NCI-H524 treated with DMSO at 0.1 percent for 48 hours (cell line): ENCODE results near the gene CDK14.

Source experiments
- DNase-seq: peaks from one replicate; lab custom pipeline; 2025; lab: John Stamatoyannopoulos, UW

Gene CDK14

DNA sequence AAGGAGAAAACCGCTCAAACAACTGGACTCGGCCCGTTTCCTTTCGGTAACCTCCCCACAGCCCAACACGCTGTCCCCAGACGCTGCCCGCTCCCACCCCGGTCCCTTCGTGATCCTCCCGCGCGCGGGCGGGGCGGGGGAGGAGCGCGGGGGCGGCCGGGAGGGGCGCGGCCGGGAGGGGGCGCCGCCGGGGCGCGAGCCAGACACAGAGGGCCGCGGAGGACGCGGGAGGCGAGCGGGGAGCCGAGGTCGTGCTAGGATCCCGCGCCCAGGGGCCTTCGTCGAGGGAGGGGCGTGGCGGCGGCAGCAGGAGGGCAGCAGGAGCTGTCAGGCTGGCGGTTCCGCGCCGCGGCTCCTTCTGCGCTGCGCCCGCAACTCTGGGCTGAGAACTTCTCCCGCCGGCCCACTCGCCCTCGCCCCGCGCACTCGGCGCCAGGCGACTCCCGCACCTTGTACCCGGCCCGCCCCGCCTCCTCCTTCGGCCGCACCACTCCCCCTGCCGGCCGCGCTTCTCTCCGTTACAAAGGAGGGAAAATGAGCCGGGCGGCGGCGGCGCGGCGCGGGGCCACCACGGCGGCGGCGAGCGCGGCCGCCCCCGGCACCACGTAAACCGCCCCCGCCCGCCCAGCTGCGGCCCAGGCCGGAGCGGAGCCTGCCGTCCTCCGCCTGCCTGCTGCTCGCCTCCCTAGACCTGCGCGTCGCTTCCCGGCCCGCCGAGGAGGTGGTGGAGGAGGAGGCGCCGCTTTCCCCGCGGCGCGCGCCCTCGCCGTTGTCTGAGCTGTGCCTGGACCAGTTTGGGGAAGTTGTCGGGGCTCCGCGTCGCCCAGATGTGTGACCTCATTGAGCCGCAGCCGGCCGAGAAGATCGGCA lies at the start of gene CDK14:
Gene CDK14 (plus strand): TSS at position 521 of the 870 bp plus-strand sequence. CDS start 307 bp downstream, at position 828.
- no peak for DNase-seq

DNA sequence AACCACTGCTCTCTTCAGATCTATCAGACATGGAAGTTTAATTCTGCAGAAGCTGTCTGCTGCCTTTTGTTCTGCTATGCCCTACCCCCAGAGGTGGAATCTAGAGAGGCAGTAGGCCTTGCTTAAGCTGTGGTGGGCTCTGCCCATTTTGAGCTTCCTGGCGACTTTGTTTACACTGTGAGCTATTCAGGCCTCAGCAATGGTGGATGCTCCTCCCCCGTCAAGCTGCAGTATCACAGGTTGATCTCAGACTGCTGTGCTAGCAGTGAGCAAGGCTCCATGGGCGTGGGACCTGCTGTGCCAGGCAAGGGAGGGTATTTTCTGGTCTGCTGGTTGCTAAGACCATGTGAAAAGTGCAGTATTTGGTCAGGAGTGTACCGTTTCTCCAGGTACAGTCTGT lies 45.1 kb upstream of the CDK14 start:
- no peak for DNase-seq

GRCh38 chr7:90552521-90552920 lies 43.6 kb upstream of the CDK14 start:
- no peak for DNase-seq

DNA sequence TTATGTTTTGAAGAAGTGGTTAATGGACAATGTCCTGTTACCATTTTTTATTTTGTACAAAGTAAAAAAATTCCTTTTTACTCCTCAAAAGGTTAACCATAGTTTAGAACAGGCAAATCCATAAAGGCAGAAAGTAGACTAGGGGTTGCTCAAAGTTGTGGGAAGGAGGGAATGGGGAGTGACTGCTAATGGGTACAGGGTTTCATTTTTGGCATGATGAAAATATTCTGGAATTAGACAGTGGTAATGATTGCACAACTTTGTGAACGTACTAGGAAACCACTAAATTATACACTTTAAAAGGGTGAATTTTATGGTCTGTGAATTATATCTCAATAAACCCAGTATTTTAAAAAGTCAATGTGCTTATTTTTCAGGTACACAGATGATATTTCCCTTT lies 35.4 kb upstream of the CDK14 start:
- no peak for DNase-seq

DNA sequence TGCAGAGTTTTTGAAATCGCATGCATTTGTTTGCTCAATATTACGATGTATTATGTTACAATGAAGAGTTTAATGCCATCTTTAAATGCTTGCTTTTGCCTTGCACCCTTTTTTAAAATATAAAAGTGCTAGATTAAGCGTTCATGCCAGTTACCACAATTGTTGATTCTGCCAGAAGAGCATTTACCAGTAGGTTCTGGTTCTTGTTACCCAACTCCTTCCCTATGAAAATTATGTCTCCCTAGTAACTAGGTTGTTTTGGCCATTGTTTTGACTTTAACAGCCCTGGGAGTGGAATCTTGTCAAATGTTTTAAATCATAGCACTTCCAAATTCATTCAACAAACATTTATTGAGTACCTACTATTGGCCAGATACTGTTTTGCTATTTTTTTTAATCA lies 32.8 kb upstream of the CDK14 start:
- DNase-seq: no peak

DNA sequence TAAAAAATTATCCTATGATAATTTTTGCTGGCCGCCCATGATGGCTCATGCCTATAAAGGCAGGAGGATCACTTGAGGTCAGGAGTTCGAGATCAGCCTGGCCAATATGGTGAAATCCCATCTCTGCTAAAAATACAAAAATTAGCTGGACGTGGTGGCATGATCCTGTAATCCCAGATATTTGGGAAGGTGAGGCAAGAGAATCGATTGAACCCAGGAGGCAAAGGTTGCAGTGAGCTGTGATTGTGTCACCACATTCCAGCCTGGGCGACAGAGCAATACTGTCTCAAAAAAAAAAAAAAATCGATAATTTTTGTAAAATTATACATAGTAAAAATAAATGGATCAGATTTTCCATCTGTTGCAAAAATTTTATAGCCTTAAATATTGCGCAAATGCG lies 31.7 kb upstream of the CDK14 start:
- DNase-seq: no peak

GRCh38 chr7:90568213-90568612 lies 27.9 kb upstream of the CDK14 start:
- no peak for DNase-seq

GRCh38 chr7:90569368-90569767 lies 26.8 kb upstream of the CDK14 start:
- DNase-seq: no peak

GRCh38 chr7:90570373-90570959 lies 25.7 kb upstream of the CDK14 start:
- no peak for DNase-seq

DNA sequence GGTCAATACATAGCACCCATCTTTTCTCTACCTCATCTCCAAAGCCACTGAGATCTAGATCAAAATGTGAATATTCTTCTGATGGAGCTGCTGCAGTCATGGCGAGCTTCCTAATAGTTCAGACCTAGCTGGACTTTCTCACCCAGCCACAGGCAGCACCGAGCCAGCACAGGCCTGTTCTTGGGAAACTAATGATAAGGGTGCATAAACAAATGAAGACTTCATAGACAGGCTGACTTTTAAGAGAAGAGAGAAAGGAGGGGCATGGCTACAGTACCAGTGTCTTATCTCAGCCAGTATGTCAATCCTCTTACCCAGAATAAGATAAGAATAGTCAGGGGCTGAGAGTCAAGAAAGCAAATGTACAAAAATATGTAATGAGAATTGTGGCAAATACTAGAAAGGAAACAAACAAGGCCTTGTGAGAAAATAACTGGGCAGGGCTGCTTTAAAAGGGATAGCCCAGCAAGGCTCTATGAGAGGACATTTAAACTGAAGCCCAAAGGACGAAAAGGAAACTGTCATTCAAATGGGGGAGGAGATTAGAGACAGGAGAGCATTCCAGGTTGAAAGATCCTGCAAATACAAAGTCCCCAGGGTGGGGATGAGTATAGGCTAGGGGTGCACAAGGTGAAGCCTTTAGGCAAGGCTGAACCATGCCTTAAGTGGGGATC lies 21.8 kb upstream of the CDK14 start:
- no peak for DNase-seq

- DNase-seq: no peak
Observed at GRCh38 chr7:90574820-90575187, 21.3 kb upstream of the CDK14 start.

GRCh38 chr7:90579181-90579688 lies 16.9 kb upstream of the CDK14 start:
- DNase-seq: no peak

- no peak for DNase-seq
Observed at GRCh38 chr7:90580051-90580450, 16.1 kb upstream of the CDK14 start.

DNA sequence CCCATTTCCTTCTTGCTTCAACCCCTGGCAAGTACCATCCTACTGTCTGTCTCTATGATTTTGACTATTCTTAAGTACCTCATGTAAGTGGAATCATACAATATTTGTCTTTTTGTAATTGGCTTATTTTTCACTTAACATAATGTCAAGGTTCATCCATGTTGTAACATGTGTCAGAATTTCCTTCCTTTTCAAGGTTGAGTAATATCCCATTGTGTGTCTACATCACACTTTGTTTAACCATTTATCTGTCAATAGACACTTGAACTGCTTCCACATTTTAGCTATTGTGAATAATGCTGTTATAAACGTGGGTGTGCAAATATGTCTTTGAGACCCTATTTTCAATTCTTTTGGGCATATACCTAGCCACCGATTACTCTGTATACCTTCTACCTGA lies 14.0 kb upstream of the CDK14 start:
- no peak for DNase-seq

GRCh38 chr7:90584378-90584777 lies 11.7 kb upstream of the CDK14 start:
- no peak for DNase-seq

DNA sequence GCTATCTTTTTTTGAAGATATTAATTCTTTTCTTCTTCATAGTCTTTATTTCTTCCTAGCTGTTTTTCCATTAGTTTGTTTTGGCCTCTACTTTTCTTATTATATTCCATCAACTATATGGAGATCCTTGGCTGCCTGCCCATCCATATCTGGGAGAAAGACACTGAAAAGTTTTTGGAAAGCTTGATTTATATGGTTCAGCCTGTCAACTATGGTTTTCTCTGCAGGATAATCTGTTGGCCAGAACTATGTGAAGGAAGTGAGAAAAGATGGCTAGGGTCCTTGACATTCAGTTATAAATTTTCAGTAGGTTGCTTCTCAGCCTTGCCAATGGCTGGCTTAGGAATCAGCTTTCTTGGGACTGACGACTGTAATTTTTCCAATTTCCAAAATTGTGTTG lies 10.0 kb upstream of the CDK14 start:
- no peak for DNase-seq

- no peak for DNase-seq
Observed at GRCh38 chr7:90587766-90588165, 8.4 kb upstream of the CDK14 start.

DNA sequence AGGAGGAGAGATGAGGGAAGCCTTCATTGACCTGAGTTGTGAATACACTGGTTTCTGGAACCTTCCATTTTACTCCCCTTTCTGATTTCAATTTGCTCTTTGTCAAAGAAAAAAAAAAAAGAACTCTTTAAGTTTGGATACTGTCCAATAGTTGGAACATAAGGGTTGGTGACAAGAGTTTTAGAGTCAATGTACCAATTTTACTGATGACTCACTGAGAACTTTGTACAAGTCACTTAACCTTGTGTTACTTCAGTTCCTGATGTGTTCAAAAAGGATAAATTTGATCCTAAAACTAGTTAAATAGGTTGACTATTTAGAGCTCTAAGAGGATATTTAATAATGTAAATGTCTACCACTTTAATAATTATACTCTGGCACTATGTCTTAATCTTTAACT lies 4.1 kb upstream of the CDK14 start:
- no peak for DNase-seq

DNA sequence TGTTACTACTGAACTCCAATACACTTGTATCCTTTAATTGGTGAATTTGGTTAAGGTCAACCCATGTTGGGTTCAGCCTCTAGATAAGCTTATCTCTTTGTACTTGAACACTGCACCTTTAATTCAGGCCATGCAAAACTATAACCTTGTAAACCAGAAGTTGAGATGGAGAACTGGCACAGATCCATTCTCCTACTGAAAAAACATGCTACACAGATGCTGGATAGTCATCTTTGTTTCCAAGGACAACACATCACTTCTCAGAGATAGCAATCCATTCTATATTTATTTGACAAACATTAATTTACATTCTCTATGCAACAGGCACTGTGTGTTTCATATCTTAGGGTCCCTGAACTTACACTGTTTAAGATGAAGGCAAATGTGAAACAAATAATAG lies 2.9 kb upstream of the CDK14 start:
- DNase-seq: no peak

- no peak for DNase-seq
Observed at GRCh38 chr7:90594751-90595317, 1.3 kb upstream of the CDK14 start.

DNA sequence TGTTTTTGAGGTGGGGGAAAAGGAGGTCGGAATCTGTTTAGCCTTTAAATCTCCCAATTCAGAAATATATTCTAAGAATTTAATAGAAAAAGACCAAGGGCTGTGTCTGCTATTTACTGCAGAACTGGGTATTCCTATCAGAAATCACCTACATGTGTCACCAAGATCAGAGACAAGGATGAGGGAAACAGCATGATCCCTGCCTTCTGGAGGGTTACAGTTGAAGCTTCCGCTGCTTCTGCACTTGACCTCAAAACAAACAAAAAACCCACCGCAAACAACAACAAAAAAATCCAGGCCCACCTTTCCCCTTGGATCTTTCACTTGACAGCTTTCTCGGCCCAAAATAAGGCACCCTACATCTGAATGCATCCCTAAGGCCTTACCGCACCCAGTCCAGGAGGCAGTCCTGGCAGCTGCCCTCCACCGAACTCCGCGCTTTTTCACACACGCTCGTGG lies 750 bp upstream of the CDK14 start:
- no peak for DNase-seq
